ENCODE measurements around the gene E2F7. TPM values are rescaled to one million over a fixed set of nuclear protein-coding genes. Genes with fewer than 3 reads are reported as not detected.
A peak's percentile ranks its signal among the peaks of the same experiment; 100 is the strongest.

The E2F7 gene
- total and polyA plus RNA-seq, 2 experiments from 2014 or later: 31.8 to 40.3 TPM

DNA sequence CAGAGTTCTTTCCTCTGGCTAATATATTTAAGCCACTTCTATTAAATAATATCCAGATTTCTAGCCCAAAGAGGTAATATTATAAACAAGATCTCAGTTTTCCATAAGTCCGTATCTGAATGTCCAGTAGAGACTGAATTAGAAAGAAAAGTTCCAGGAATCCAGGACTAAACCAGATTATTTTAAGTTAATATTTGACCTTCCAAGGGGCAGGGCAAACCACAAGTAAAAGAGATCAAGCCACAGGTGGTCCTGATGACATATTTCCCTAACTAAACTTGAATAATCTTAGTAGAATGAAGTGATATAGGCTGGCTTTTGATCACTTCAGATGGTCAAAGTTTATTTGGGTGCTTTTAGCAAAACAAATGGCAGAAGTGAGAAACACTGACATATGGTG, 43.3 kb upstream of the E2F7 start (continued):
- TF ChIP-seq, protein P1, sequence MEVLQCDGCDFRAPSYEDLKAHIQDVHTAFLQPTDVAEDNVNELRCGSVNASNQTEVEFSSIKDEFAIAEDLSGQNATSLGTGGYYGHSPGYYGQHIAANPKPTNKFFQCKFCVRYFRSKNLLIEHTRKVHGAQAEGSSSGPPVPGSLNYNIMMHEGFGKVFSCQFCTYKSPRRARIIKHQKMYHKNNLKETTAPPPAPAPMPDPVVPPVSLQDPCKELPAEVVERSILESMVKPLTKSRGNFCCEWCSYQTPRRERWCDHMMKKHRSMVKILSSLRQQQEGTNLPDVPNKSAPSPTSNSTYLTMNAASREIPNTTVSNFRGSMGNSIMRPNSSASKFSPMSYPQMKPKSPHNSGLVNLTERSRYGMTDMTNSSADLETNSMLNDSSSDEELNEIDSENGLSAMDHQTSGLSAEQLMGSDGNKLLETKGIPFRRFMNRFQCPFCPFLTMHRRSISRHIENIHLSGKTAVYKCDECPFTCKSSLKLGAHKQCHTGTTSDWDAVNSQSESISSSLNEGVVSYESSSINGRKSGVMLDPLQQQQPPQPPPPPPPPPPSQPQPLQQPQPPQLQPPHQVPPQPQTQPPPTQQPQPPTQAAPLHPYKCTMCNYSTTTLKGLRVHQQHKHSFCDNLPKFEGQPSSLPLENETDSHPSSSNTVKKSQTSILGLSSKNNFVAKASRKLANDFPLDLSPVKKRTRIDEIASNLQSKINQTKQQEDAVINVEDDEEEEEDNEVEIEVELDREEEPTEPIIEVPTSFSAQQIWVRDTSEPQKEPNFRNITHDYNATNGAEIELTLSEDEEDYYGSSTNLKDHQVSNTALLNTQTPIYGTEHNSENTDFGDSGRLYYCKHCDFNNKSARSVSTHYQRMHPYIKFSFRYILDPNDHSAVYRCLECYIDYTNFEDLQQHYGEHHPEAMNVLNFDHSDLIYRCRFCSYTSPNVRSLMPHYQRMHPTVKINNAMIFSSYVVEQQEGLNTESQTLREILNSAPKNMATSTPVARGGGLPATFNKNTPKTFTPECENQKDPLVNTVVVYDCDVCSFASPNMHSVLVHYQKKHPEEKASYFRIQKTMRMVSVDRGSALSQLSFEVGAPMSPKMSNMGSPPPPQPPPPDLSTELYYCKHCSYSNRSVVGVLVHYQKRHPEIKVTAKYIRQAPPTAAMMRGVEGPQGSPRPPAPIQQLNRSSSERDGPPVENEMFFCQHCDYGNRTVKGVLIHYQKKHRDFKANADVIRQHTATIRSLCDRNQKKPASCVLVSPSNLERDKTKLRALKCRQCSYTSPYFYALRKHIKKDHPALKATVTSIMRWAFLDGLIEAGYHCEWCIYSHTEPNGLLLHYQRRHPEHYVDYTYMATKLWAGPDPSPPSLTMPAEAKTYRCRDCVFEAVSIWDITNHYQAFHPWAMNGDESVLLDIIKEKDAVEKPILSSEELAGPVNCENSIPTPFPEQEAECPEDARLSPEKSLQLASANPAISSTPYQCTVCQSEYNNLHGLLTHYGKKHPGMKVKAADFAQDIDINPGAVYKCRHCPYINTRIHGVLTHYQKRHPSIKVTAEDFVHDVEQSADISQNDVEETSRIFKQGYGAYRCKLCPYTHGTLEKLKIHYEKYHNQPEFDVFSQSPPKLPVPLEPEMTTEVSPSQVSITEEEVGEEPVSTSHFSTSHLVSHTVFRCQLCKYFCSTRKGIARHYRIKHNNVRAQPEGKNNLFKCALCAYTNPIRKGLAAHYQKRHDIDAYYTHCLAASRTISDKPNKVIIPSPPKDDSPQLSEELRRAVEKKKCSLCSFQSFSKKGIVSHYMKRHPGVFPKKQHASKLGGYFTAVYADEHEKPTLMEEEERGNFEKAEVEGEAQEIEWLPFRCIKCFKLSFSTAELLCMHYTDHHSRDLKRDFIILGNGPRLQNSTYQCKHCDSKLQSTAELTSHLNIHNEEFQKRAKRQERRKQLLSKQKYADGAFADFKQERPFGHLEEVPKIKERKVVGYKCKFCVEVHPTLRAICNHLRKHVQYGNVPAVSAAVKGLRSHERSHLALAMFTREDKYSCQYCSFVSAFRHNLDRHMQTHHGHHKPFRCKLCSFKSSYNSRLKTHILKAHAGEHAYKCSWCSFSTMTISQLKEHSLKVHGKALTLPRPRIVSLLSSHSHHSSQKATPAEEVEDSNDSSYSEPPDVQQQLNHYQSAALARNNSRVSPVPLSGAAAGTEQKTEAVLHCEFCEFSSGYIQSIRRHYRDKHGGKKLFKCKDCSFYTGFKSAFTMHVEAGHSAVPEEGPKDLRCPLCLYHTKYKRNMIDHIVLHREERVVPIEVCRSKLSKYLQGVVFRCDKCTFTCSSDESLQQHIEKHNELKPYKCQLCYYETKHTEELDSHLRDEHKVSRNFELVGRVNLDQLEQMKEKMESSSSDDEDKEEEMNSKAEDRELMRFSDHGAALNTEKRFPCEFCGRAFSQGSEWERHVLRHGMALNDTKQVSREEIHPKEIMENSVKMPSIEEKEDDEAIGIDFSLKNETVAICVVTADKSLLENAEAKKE (CRISPR knock-in tag; IDR thresholded peaks at IDR 0.05): no peak
- no peak for TF ChIP-seq NANOG (IDR thresholded peaks at IDR 0.05; ENCODE audit: borderline replicate concordance)
- TF ChIP-seq ZNF114 (CRISPR knock-in tag; IDR thresholded peaks at IDR 0.05): no peak
- TF ChIP-seq EZH2phosphoT487 (IDR thresholded peaks at IDR 0.05; ENCODE audit: unreplicated experiment): no peak
- TF ChIP-seq, protein P2, sequence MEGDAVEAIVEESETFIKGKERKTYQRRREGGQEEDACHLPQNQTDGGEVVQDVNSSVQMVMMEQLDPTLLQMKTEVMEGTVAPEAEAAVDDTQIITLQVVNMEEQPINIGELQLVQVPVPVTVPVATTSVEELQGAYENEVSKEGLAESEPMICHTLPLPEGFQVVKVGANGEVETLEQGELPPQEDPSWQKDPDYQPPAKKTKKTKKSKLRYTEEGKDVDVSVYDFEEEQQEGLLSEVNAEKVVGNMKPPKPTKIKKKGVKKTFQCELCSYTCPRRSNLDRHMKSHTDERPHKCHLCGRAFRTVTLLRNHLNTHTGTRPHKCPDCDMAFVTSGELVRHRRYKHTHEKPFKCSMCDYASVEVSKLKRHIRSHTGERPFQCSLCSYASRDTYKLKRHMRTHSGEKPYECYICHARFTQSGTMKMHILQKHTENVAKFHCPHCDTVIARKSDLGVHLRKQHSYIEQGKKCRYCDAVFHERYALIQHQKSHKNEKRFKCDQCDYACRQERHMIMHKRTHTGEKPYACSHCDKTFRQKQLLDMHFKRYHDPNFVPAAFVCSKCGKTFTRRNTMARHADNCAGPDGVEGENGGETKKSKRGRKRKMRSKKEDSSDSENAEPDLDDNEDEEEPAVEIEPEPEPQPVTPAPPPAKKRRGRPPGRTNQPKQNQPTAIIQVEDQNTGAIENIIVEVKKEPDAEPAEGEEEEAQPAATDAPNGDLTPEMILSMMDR (conservative IDR thresholded peaks at IDR 0.05; ENCODE audit: low read depth in 2 of 2): no peak
- TF ChIP-seq POLR2AphosphoS5 (IDR thresholded peaks at IDR 0.05; ENCODE audit: low read depth): no peak

DNA sequence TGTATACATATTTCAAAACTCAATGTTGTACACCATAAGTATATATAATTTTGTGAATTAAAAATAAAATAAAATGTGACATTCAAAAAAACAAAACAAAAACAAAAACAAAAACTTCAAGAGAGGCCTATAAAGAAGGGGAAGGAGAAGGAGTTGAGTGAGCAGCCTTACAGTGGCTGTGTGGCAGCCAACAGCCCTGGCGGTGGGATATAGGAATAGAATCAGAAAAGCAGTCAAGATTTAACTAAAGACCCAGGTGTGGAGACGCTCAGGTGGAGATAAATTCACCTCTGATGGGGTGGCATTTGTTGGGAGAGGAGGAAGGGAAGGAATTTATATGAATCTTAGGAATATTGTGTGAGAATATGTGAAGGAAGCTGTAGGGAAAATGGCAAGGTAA, 41.8 kb upstream of the E2F7 start:
- peak; percentile 73; the same call in 2 of the 3 replicates for ATAC-seq
- H2AFZ ChIP-seq: no peak overlapping the region; the same call in 1 of the 2 replicates
- no peak overlapping the region for H3K27ac Mint-ChIP-seq

More for the DNA sequence above, 41.8 kb upstream of the E2F7 start:
- no peaks in the 10 kb centered on the region for H3K36me3 ChIP-seq (ENCODE audit: insufficient read depth)
- H4K20me1 ChIP-seq (replicated peaks; ENCODE audit: insufficient read depth): no peaks in the 10 kb centered on the region
- H3K4me1 Mint-ChIP-seq: peaks cover 2% of the 10 kb centered on the region; the same call in 2 of the 3 replicates
- no peaks in the 10 kb centered on the region for H3K36me3 Mint-ChIP-seq (ENCODE audit: low read depth)
- no peaks in the 10 kb centered on the region for H3K27me3 ChIP-seq (ENCODE audit: insufficient read depth)
- H3K4me3 Mint-ChIP-seq: no peak overlapping the region
- H3K4me3 ChIP-seq: no peak overlapping the region
- peak; percentile 41 for DNase-seq (ENCODE audit: low spot score)
- H3K9me3 Mint-ChIP-seq: peaks cover 9% of the 10 kb centered on the region; the same call in 1 of the 3 replicates
- no peak overlapping the region for H3K27ac ChIP-seq (ENCODE audit: low read depth)
- no peak overlapping the region for H3K4me2 ChIP-seq
- no peaks in the 10 kb centered on the region for H3F3A ChIP-seq (replicated peaks; ENCODE audit: low read depth)
- H3K79me2 ChIP-seq (replicated peaks; ENCODE audit: insufficient read depth): no peaks in the 10 kb centered on the region
- H3K4me1 ChIP-seq (ENCODE audit: insufficient read depth): no peaks in the 10 kb centered on the region
- no peaks in the 10 kb centered on the region; the same call in 1 of the 2 replicates for H3K9me2 ChIP-seq (ENCODE audit: insufficient read depth)
- TF ChIP-seq, protein P2 (conservative IDR thresholded peaks at IDR 0.05; ENCODE audit: low read depth in 2 of 2): peak; percentile 14 to 43
- no peak for TF ChIP-seq STAT1 (IDR thresholded peaks at IDR 0.05; ENCODE audit: unreplicated experiment)
- no peaks in the 10 kb centered on the region for H3K27me3 Mint-ChIP-seq (ENCODE audit: insufficient read depth, low read depth, poor library complexity)

Data from GM23338 (cell line).